SK-N-SH treated with all-trans-retinoic acid at 6 μM for 48 hours (cell line): ENCODE data around the gene GALNT13.

ENCODE experiments used
- BACH2 ChIP-seq: fragments of 250-450 bp; sonication (Bioruptor Pico); IDR thresholded peaks from 2 replicates; pipeline ENCODE4 v1.9.0; 2021; ENCODE audit warnings: mild to moderate bottlenecking, borderline replicate concordance
- OSR1 ChIP-seq: fragments of 250-450 bp; sonication (Bioruptor Pico); IDR thresholded peaks from 2 replicates; pipeline ENCODE4 v1.8.0; 2022; ENCODE audit warnings: moderate library complexity, mild to moderate bottlenecking, inconsistent platforms
- RARB ChIP-seq: fragments of 250-450 bp; sonication (Bioruptor Pico); IDR thresholded peaks from 2 replicates; pipeline ENCODE4 v1.8.0; 2021; ENCODE audit warnings: mild to moderate bottlenecking, moderate library complexity
- TSHZ2 ChIP-seq: fragments of 250-450 bp; sonication (Bioruptor Pico); IDR thresholded peaks from 2 replicates; pipeline ENCODE4 v1.5.0; 2020; ENCODE audit warnings: mild to moderate bottlenecking, moderate library complexity
- ZNF565 ChIP-seq: fragments of 450-650 bp; formaldehyde crosslinking; conservative IDR thresholded peaks from 2 replicates; pipeline ENCODE4 v1.5.0; 2020; ENCODE audit warnings: low read depth, mild to moderate bottlenecking, moderate library complexity
- TF ChIP-seq, protein P1 (sequence below): fragments of 250-450 bp; sonication (Bioruptor Pico); IDR thresholded peaks from 2 replicates; pipeline ENCODE4 v1.5.1; 2021; ENCODE audit warnings: mild to moderate bottlenecking, moderate library complexity

DNA sequence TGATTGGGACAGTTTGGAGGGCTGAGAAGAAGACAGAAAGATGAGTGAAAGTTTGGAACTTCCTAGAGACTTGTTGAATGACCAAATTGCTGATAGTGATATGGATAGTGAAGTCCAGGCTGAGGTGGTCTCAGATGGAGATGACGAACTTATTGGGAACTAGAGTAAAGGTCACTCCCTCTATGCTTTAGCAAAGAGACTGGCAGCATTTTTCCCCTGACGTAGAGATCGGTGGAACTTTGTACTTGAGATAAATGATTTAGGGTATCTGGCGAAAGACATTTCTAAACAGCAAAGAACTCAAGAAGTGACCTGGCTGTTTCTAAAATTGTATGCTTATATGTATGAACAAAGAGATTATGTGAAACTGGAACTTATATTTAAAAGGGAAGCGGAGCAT is 605.6 kb downstream of the GALNT13 start:
- TF ChIP-seq RARB (CRISPR knock-in tag) (no peak), TSHZ2 (CRISPR knock-in tag) (no peak), ZNF565 (no peak), OSR1 (no peak), BACH2 (no peak)
- TF ChIP-seq, protein P1, sequence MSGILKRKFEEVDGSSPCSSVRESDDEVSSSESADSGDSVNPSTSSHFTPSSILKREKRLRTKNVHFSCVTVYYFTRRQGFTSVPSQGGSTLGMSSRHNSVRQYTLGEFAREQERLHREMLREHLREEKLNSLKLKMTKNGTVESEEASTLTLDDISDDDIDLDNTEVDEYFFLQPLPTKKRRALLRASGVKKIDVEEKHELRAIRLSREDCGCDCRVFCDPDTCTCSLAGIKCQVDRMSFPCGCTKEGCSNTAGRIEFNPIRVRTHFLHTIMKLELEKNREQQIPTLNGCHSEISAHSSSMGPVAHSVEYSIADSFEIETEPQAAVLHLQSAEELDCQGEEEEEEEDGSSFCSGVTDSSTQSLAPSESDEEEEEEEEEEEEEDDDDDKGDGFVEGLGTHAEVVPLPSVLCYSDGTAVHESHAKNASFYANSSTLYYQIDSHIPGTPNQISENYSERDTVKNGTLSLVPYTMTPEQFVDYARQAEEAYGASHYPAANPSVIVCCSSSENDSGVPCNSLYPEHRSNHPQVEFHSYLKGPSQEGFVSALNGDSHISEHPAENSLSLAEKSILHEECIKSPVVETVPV (CRISPR knock-in tag): no peak
